HEK293 (cell line): ENCODE data around the gene PKNOX1.
"Not testable (repeated sequence)": the region's sequence is repeated elsewhere in the genome, so short reads cannot be mapped to it uniquely, and the experiment has no call there.

ENCODE experiments used
- CTCF ChIA-PET: fragments of 350-600 bp; formaldehyde crosslinking; extraction: SDS; loops from one replicate; lab custom pipeline; 2021; ENCODE audit warnings: antibody characterized with exemption; lab: Yijun Ruan, JAX
- POLR2A ChIA-PET: fragments of 300-600 bp; formaldehyde crosslinking; extraction: SDS; loops from one replicate; lab custom pipeline; 2020; ENCODE audit warnings: antibody characterized with exemption, inconsistent platforms; lab: Yijun Ruan, JAX
- H3K27ac ChIP-seq: fragments of 200-500 bp; sonication (Bioruptor generic); 2 replicates; pipeline ENCODE4 v1.5.1; 2014; ENCODE audit warnings: low read depth, low read length, control low read depth, inconsistent platforms; ENCODE audit errors: extremely low read depth
- H3K36me3 ChIP-seq, 2 experiments: fragments of 200-500 bp in 1 of 2; sonication (Bioruptor generic) in 1 of 2; 1 replicate in 1 of 2; 2 replicates in 1 of 2; pipeline ENCODE4 v1.5.1; 2014 to 2017; ENCODE audit warnings: inconsistent platforms in 2 of 2, low read length in 2 of 2; ENCODE audit not compliant: control insufficient read depth in 2 of 2, insufficient read depth in 1 of 2
- H3K4me1 ChIP-seq: fragments of 200-500 bp; sonication (Bioruptor generic); 2 replicates; pipeline ENCODE4 v1.5.1; 2014; ENCODE audit warnings: mild to moderate bottlenecking, low read length, inconsistent platforms; ENCODE audit not compliant: control insufficient read depth, insufficient read depth
- H3K4me3 ChIP-seq: 2 replicates; pipeline ENCODE4 v1.5.1; 2011; ENCODE audit warnings: low read depth, mild to moderate bottlenecking, control low read depth, low read length, moderate library complexity
- H3K9me3 ChIP-seq: fragments of 200-500 bp; sonication (Bioruptor generic); 2 replicates; pipeline ENCODE4 v1.5.1; 2014; ENCODE audit warnings: low read depth, low read length, inconsistent platforms; ENCODE audit not compliant: control insufficient read depth, insufficient read depth

The PKNOX1 gene

DNA sequence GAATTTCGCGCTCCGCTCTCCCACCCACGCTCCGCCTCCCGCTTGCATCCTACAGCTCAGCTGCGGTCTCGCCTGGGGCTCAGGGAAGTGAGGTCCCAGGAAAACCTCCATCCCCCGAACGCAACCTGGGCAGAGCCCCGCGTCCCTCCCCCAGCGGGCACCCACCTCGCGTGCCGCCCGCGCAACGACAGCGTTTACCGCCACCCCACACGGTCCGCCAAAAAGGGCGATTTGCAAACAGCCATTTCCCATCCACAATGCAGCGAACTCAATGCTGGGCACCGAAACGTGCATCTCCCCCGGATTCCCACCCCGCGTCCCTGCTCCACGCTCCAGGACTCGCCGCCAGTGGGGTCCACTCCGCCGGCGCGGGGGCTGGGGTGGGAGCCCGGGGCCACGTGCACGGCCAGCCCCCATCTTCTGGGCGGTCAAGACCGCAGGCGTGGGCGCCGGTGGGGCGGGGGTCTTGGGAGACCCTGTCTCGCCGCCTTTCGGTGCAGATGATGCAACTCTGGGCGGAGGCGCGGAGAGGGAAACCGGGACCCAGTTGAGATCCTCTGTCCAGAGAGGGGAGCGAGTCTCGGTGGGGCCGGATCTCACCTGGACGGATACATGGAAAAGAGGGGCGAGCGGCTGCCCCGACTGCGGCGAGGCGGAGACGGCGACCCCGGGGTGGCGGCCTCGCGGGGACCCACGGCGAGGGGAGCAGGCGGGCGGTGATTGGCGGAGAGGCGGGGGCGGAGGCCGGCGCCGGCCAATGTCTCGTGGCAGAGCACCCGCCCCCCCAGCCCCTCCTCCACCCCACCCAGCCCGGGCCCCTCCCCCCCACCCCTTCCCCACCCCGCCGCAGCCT, 101.0 kb downstream of the PKNOX1 start, which contains the start of gene CBS:
CBS (minus strand) TSS at position 666 of the 853 bp plus-strand sequence. CDS start 3,642 bp downstream, outside the sequence.
- H3K27ac ChIP-seq, H3K4me3 ChIP-seq, H3K36me3 ChIP-seq, POLR2A ChIA-PET, H3K9me3 ChIP-seq, CTCF ChIA-PET, H3K4me1 ChIP-seq: not testable (repeated sequence)

DNA sequence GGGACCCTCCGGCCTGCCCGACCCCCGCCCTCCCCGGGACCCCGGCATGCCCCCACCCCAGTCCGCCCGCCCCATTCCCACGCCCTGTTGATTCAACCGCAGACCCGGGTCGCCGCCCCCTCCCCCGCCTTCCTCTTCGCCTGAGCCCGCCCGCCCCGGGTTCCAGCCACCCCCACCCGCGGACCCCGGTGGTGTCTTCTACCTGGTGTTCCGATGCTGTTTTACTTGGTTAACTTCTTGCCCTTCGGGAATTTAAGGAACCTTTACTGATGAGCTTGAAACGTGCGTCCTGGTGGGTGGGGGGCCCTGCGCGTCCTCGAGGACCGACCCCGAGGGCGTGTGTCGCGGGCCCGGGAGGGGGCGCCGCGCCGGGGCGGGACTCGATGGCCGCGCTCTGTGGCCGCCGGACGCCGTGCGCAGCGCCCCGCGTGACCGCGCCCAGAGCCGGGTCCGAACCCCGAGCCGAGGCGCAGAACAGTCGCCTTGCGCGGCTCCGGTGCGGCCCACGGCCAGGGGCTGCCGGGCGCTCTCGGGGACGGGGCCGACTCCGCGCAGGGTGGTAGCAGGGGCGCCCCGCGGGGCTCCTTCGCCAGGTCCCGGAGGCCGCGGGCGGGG, 101.8 kb downstream of the PKNOX1 start:
- H3K27ac ChIP-seq, POLR2A ChIA-PET, H3K9me3 ChIP-seq, H3K36me3 ChIP-seq, CTCF ChIA-PET, H3K4me3 ChIP-seq, H3K4me1 ChIP-seq: not testable (repeated sequence)

DNA sequence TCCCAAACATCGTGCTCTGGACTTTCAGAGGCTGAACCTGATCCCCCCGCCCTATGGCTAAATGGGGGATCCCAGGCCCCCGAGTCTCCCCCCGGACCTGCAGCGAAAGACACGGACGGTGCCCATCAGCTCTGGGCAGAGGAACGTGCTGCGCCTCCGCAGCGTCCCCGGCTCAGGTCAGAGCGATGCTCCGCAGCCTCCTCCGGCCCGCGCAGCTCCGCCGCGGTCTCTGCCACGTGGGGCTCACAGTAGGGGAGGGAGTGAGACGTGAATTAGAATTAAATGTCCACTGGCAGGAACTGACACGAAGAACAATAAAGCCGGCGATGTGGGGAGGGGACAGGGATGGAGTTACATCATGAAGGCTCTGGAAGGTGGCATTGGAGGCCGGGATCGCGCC, 102.3 kb downstream of the PKNOX1 start:
- H3K9me3 ChIP-seq, H3K4me1 ChIP-seq, H3K36me3 ChIP-seq, H3K27ac ChIP-seq, CTCF ChIA-PET, POLR2A ChIA-PET, H3K4me3 ChIP-seq: not testable (repeated sequence)

DNA sequence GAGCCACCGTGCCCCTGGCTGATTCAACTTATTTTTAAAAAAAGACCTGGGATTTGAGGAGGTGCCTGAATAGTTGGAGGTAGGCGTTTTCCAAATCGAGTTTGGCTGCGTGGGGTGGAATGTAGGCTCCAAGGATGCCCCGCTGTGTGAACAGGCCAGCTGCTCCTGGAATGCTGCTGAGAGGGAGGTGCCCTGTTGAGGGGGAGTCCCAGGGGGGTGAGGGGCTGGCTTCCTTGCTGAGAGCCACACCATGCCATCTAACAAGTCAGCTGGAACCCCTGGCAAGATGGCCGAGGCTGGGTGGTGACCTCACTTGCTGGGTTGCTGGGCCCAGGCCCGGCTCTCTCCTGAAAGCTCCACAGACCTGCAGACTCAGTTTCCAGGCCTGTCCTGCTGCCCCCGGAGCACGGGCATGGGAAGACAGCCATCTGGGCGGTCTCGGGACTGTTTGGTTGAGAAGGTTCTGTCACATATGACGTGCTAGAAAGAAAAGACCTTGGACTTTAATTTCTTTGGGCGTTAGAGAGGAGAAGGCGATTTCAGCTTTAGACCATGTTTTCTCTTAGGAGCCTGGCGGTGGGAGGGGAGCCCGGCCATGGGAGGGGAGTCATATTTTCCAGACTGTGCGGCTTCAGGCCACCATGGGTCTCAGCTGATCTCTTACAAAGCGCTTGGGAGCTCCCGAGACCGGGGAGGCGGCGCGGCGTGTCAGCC, 108.4 kb downstream of the PKNOX1 start:
- H3K27ac ChIP-seq, H3K4me1 ChIP-seq, H3K4me3 ChIP-seq, POLR2A ChIA-PET, H3K9me3 ChIP-seq, H3K36me3 ChIP-seq, CTCF ChIA-PET: not testable (repeated sequence)
